PC-3 (cell line): ENCODE measurements around the gene FBXO17.

ENCODE experiments used
- EZH2 ChIP-seq: fragments of 300-600 bp; sonication (generic); IDR thresholded peaks from one replicate; pipeline ENCODE4 v1.6.1; 2017; ENCODE audit warnings: antibody characterized with exemption, mild to moderate bottlenecking, low read length; ENCODE audit not compliant: unreplicated experiment
- TF ChIP-seq, protein P1 (sequence below): fragments of 300-600 bp; sonication (generic); conservative IDR thresholded peaks from 2 replicates; pipeline ENCODE4 v1.5.1; 2017; ENCODE audit warnings: antibody characterized with exemption, low read depth, mild to moderate bottlenecking, low read length

DNA sequence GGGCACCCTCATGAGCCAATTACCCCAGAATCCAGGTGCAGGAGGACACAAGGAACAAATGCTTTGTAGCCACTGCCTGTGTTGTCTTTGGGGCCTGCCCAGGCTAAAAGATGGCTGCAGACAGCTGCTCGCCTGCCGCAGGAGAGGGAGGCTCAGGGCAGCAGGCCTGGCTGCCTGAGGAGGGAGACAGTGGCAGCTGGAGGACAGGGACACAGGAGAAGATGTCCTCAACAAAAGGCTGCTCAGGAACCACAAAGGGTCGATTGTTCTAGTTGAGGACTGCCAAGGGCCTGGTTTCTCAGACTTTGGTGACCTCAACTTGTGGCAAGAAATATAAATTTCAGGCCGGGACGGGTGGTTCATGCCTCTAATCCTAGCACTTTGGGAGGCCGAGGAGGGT lies 83.8 kb downstream of the FBXO17 start:
- TF ChIP-seq, protein P1, sequence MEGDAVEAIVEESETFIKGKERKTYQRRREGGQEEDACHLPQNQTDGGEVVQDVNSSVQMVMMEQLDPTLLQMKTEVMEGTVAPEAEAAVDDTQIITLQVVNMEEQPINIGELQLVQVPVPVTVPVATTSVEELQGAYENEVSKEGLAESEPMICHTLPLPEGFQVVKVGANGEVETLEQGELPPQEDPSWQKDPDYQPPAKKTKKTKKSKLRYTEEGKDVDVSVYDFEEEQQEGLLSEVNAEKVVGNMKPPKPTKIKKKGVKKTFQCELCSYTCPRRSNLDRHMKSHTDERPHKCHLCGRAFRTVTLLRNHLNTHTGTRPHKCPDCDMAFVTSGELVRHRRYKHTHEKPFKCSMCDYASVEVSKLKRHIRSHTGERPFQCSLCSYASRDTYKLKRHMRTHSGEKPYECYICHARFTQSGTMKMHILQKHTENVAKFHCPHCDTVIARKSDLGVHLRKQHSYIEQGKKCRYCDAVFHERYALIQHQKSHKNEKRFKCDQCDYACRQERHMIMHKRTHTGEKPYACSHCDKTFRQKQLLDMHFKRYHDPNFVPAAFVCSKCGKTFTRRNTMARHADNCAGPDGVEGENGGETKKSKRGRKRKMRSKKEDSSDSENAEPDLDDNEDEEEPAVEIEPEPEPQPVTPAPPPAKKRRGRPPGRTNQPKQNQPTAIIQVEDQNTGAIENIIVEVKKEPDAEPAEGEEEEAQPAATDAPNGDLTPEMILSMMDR: no peak
- no peak for TF ChIP-seq EZH2
